ENCODE results near the gene HOXA6.

- no peak for TF ChIP-seq CTCF (conservative IDR thresholded peaks at IDR 0.05; ENCODE audit: low read depth in 2 of 2)
- peak; percentile 94 for TF ChIP-seq EZH2 (IDR thresholded peaks at IDR 0.05; ENCODE audit: low read depth, unreplicated experiment)
- no peak for TF ChIP-seq JUNB (IDR thresholded peaks at IDR 0.05; ENCODE audit: unreplicated experiment)
- TF ChIP-seq POLR2AphosphoS5 (IDR thresholded peaks at IDR 0.05; ENCODE audit: low read depth), result no peak
These were observed 26.6 kb upstream of the HOXA6 start, which contains the start of gene HOXA10 for GRCh38 chr7:27173956-27174873.

Measured in GM23338 (cell line).